ENCODE results near the gene MYOM1.

- TF ChIP-seq ELF4 (IDR thresholded peaks at IDR 0.05) (no peak), TARDBP (IDR thresholded peaks at IDR 0.05) (no peak), SP1 (IDR thresholded peaks at IDR 0.05) (no peak)
Observed at GRCh38 chr18:3115447-3116030, 104.2 kb downstream of the MYOM1 start.
